GM12865 (cell line): ENCODE measurements around the gene JMJD6.
"Not testable (repeated sequence)": the region's sequence is repeated elsewhere in the genome, so short reads cannot be mapped to it uniquely, and the experiment has no call there.

Experiments used
- DNase-seq: peaks from one replicate; pipeline ENCODE4 v3.0.0; 2010; ENCODE audit warnings: low read depth
- H3K4me3 ChIP-seq: 2 replicates; pipeline ENCODE4 v1.5.1; 2011; ENCODE audit warnings: mild to moderate bottlenecking, low read depth, low read length, control low read depth
- TF ChIP-seq, protein P1 (sequence below): IDR thresholded peaks from 2 replicates; pipeline ENCODE4 v1.5.1; 2011; ENCODE audit warnings: low read length, control low read depth, low read depth, inconsistent platforms; ENCODE audit not compliant: insufficient read depth; ENCODE audit errors: missing control alignments

The JMJD6 gene

DNA sequence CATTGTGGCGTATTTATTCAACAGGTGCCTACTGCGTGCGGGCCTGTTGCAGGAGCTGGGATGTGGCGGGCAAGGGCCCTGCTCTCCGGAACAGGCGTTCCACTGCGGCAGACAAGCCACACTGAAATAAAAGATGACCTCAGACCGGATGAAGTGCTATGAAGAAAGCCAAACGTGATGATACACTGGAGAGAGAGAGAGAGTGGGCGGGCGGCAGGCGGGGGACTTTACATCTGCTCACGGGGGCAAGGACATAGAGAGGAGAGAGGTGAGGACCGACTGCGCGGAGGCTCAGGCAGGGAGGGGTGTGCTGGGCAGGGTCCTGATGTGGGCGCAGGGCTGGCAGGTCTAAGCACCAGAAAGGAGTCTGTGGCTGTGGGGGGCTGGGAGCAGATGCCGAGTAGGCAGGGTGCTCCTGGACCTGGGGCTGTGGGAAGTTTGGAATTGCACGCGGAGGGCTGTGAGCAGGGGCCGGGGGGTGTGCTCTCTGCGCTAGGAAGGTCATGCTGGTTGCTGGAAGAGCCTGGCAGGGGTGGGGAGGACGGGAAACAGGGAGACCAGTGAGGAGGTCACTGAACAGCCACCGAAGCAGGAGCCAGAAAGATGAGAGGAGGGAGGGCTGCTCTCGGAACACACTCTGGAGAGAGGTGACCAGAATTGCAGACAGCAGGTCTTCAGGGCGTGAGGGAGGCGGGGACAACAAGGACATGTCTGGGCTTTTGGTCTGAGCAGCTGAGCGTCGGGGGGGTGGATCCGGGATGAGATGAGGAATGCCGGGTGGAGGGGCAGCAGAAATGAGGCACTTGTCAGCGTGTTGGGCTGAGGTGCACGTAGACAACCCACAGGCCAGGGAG is 25.6 kb downstream of the JMJD6 start:
- DNase-seq, result no peak
- H3K4me3 ChIP-seq, result no peak overlapping the region
- TF ChIP-seq, protein P1, sequence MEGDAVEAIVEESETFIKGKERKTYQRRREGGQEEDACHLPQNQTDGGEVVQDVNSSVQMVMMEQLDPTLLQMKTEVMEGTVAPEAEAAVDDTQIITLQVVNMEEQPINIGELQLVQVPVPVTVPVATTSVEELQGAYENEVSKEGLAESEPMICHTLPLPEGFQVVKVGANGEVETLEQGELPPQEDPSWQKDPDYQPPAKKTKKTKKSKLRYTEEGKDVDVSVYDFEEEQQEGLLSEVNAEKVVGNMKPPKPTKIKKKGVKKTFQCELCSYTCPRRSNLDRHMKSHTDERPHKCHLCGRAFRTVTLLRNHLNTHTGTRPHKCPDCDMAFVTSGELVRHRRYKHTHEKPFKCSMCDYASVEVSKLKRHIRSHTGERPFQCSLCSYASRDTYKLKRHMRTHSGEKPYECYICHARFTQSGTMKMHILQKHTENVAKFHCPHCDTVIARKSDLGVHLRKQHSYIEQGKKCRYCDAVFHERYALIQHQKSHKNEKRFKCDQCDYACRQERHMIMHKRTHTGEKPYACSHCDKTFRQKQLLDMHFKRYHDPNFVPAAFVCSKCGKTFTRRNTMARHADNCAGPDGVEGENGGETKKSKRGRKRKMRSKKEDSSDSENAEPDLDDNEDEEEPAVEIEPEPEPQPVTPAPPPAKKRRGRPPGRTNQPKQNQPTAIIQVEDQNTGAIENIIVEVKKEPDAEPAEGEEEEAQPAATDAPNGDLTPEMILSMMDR, result no peak

- DNase-seq, result no peak
- TF ChIP-seq, protein P1, result no peak
- no peak overlapping the region for H3K4me3 ChIP-seq
These were observed 26.2 kb downstream of the JMJD6 start for GRCh38 chr17:76700270-76700616.

DNA sequence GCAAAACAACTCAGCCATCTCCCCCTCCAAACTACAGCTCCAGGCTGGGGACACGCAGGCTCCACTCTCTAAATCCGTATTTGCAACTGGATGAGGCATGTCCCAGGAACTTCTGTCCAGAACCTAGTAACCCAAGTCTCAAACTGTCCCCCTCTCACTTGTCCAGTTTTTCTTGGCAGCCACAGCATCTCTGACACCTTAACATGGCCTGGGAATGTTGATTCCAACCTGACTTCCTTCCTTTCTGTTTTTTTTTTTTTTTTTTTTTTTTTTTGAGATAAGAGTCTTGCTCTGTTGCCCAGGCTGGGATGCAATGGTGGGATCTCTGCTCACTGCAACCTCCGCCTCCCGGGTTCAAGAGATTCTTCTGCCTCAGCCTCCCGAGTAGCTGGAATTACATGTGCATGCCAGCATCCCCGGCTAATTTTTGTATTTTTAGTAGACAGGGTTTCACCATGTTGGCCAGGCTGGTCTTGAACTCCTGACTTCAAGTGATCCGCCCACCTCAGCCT is 27.9 kb downstream of the JMJD6 start:
- H3K4me3 ChIP-seq, DNase-seq: not testable (repeated sequence)

DNA sequence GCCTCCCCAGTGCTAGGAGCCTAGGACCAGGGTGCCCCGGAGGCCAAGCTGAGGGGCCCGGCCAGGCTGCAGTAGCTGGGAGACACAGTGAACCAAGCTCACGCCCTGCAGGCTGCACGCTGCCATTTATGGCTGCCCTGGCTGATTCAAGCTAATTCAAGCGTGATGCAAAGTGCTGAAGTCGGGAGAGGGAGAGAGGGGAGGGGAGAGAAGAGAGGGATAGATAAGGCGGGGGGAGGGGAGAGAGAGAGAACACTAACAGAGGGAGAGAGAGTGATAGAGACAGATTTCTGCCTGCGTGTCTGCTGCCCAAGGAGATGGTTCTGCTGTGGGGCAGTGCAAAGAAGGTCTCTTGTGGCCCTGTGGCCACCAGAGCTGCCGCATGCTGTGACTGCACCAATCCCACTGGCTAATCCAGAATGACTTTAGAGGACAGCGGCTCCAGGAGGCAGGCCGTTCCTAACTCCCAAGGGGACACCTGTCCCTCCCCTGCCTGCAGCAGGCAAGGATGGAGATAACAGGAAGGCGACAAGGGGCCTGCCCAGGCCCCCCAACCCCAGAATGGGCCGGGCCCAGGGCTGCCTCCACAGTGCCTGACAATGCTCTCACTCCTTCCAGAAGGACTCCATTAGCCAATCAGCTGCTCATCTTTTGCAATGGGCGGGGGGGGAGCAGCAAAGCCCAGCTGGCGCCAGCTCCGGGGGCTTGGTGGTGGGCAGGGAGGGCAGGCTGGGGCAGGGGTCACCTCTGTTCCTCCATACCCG is 28.5 kb downstream of the JMJD6 start:
- no peak overlapping the region for H3K4me3 ChIP-seq
- TF ChIP-seq, protein P1, result no peak
- no peak for DNase-seq

DNA sequence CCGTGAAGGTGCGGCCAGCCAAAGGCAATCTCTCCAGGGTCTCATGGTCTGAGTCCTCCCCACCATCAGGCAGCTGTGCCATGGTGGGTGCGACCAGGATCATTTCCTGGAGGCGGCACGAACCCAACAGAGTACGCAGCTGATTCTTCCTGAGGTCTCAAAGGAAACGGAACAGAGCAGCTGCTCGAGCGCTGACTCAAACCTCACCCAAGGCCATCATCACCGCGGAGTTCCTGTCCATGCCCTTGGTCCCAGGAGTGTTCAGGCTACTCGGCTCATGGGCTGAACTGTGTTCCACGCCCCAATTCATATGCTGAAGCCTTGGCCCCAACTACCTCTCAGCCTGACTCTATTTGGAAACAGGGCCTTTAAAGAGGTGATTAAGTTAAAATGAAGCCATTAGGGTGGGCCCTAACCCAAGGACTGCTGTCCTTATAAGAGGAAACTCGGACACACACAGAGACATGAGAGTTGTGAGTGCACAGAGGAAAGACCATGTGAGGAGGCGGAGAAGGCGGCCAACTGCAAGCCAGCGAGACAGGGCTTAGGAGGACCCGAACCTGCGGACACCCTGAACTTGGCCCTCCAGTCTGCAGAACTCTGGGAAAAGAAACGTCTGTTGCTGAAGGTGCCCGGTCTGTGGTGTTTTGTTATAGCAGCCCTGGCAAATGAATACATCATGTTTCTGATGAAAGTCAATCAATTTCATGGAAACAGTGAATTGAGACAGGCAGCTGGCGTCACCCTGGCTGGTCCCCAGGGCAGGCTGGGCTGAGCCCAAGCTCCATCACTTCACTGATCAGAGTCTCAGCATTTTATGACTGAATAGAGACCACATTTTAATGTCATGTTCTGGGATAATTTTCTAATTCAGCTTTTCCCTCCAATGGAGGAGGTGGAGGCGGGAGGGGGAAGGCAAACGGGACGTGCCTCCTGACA is 29.4 kb downstream of the JMJD6 start:
- H3K4me3 ChIP-seq, result no peak overlapping the region
- peak; percentile 85 for DNase-seq
- TF ChIP-seq, protein P1, result no peak

DNA sequence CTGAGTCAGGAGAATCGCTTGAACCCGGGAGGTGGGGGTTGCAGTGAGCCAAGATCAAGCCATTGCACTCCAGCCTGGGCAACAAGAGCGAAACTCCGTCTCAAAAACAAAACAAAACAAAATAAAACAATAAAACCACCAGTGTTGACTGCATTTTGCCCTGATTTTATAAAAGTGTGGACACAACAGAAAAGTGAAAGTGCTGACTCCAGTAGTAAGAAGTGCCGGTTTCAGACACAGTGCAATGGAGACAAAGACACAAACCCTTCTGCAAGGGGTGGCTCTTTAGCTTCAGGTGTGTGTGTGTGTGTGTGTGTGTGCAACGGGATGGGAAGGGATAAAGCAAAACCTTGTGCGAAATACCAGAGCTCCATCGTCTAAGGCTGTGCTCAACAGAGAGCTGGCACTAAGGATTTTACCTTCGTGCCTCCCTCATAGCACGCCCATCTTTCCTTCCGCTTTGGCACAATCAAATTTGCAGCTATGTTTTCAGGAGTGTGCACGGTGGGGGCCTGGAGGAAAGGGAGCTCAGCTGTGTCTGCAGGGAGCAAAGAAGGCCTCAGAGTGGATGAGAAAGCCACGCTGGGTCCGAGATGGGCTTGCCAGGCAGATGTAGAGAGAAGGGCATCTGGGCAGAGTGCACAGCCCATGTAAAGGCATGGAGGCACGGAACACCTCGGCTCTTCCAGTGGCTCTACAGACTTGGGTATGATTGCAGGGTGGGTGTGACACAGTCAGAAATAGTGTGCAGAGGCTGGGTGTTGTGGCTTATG is 31.2 kb downstream of the JMJD6 start:
- no peak overlapping the region for H3K4me3 ChIP-seq
- no peak for DNase-seq
- TF ChIP-seq, protein P1, result no peak
